ENCODE data around the gene ZNF302. TPM values are rescaled to one million over a fixed set of nuclear protein-coding genes. Genes with fewer than 3 reads are reported as not detected.

Gene ZNF302
- total RNA-seq, 4 donors from 2014 or later: 20.4 to 29.5 (median 21.6) TPM

DNA sequence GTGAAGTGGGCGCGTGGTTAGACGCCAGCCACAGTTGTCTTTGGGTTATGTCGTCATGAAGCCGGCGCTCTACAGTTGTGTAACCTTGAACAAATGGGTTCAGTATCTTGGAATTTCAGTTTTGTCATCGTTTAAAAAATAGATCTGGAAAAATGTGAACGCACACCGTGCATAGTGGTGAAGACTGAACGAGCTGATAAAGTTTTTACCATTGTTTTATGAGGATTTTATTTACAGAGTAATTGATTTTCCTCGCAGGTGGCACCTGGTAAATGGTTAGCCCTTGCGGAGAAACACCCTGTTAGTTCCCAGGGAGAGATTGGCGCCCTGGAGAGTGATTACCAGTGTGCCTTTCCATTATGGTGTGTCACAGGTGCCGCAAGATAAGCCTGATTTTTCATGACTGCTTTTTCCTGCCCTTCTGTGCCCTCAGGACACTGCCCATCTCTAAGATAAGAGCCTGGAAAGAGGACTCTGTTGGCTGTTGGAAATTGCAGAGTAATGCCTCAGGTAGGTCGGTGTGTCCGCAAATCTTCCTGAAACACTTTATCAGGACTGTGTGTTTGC lies 57.1 kb downstream of the ZNF302 start:
- H3K36me3 ChIP-seq: peaks cover 23 to 44% (median 28%) of the 10 kb centered on the region in 4 donors
- intact Hi-C loops (cut with DNase I): loop anchor here (2.0 to 5.0 kb wide), 2 partner anchors 38 to 57 kb away; partner anchors contain the start of genes SCGB2B2, ZNF302 and ZNF599
- 19% methylated on average over 13 of the region's 16 CpGs for WGBS
- peak overlapping the region; percentile 70 to 97 (median 80) for H3K4me3 ChIP-seq
- peaks cover 0 to 20% (median 19%) of the 10 kb centered on the region in 4 donors for H3K9me3 ChIP-seq
- DNase-seq (ENCODE audit: extremely low spot score): no peak
- H3K27me3 ChIP-seq: no peaks in the 10 kb centered on the region
- peaks cover 19 to 41% (median 35%) of the 10 kb centered on the region in 4 donors for H3K4me1 ChIP-seq
- TF ChIP-seq EP300 (IDR thresholded peaks at IDR 0.05): no peak
- TF ChIP-seq, protein P1, sequence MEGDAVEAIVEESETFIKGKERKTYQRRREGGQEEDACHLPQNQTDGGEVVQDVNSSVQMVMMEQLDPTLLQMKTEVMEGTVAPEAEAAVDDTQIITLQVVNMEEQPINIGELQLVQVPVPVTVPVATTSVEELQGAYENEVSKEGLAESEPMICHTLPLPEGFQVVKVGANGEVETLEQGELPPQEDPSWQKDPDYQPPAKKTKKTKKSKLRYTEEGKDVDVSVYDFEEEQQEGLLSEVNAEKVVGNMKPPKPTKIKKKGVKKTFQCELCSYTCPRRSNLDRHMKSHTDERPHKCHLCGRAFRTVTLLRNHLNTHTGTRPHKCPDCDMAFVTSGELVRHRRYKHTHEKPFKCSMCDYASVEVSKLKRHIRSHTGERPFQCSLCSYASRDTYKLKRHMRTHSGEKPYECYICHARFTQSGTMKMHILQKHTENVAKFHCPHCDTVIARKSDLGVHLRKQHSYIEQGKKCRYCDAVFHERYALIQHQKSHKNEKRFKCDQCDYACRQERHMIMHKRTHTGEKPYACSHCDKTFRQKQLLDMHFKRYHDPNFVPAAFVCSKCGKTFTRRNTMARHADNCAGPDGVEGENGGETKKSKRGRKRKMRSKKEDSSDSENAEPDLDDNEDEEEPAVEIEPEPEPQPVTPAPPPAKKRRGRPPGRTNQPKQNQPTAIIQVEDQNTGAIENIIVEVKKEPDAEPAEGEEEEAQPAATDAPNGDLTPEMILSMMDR (IDR thresholded peaks at IDR 0.05): no peak
- no peak for TF ChIP-seq POLR2AphosphoS5 (IDR thresholded peaks at IDR 0.05)
- TF ChIP-seq POLR2A (IDR thresholded peaks at IDR 0.05; ENCODE audit: low read depth): no peak
- peak overlapping the region; percentile 93 to 99 (median 96) for H3K27ac ChIP-seq (replicated peaks in 1 of 4)

Small RNAs within 50 kb of the gene (small RNA-seq; reads per million reads assigned to genes)
- gene RF00611: 0 reads per million in 3 donors

Other genes starting within 250 kb of the ZNF302 start
- 10 to 100 TPM; 68.3 to 95.6 (median 88.6) TPM for gene UBA2, start 249.3 kb upstream of the ZNF302 start, total RNA-seq
- gene WTIP, start 195.9 kb upstream of the ZNF302 start, total RNA-seq: 10 to 100 TPM; 19.1 to 68.0 (median 43.4) TPM
- under 1 TPM in 2 of 4 donors, not detected in 2; 0.83 to 0.86 TPM for gene SCGB2B2, start 519 bp upstream of the ZNF302 start, total RNA-seq
- gene ZNF181, start 56.6 kb downstream of the ZNF302 start, total RNA-seq: 10 to 100 TPM; 22.6 to 31.6 (median 26.0) TPM
- 1 to 10 TPM; 5.8 to 7.1 (median 6.7) TPM for gene ZNF599, start 95.5 kb downstream of the ZNF302 start, total RNA-seq
- 1 to 10 TPM; 1.3 to 9.6 (median 2.5) TPM for gene ZNF30, start 249.2 kb downstream of the ZNF302 start, total RNA-seq

All from esophagus muscularis mucosa (tissue), 4 donors.